Thyroid gland (tissue), 4 donors: ENCODE data around the gene ARL4C. TPM values are rescaled to one million over a fixed set of nuclear protein-coding genes. Genes with fewer than 3 reads are reported as not detected.
"Not testable (repeated sequence)": the region's sequence is repeated elsewhere in the genome, so short reads cannot be mapped to it uniquely, and the experiment has no call there.

Experiments
- DNase-seq, 2 donors: peaks; one replicate each; pipeline ENCODE4 v3.0.0-alpha.2; 2019
- H3K27ac ChIP-seq, 3 donors: fragments of 200-600 bp; sonication (generic); 1 replicate in 2 of 3; 2 replicates in 1 of 3; pipeline ENCODE4 v1.5.1; 2016 to 2019; ENCODE audit warnings: mild to moderate bottlenecking in 1 of 3, moderate library complexity in 1 of 3
- H3K27me3 ChIP-seq: fragments of 200-600 bp; sonication (generic); one replicate; pipeline ENCODE4 v1.5.1; 2019
- H3K36me3 ChIP-seq, 2 donors: fragments of 200-600 bp; sonication (generic); one replicate each; pipeline ENCODE4 v1.5.1; 2016 to 2019
- H3K4me1 ChIP-seq, 2 donors: fragments of 200-600 bp; sonication (generic); one replicate each; pipeline ENCODE4 v1.5.1; 2017 to 2019
- H3K4me3 ChIP-seq, 3 donors: fragments of 200-600 bp; sonication (generic); replicated peaks in 1 of 3; 1 replicate in 2 of 3; 2 replicates in 1 of 3; pipeline ENCODE4 v1.5.1; 2016; ENCODE audit warnings: mild to moderate bottlenecking in 1 of 3
- H3K9me3 ChIP-seq: fragments of 200-600 bp; sonication (generic); one replicate; pipeline ENCODE4 v1.5.1; 2017
- CTCF ChIP-seq, 6 experiments: fragments of 200-600 bp in 3 of 6; fragments of 450-650 bp in 3 of 6; sonication (generic) in 3 of 6; IDR thresholded peaks; one replicate each; pipeline ENCODE4 v1.5.1; 2016 to 2019; ENCODE audit warnings: antibody characterized with exemption in 6 of 6, mild to moderate bottlenecking in 2 of 6, inconsistent platforms in 1 of 6, moderate library complexity in 1 of 6
- POLR2A ChIP-seq, 2 donors: fragments of 450-650 bp; IDR thresholded peaks; one replicate each; pipeline ENCODE4 v1.6.1; 2017; ENCODE audit warnings: antibody characterized with exemption in 2 of 2, mild to moderate bottlenecking in 2 of 2, moderate library complexity in 1 of 2
- WGBS, 2 donors: methylation state at CpG; one replicate each; pipeline ENCODE4 v1.1.5; 2017; 5-methylcytosine and 5-hydroxymethylcytosine counted together
- intact Hi-C: fragments of 100-400 bp; cut with DNase I; formaldehyde crosslinking; loops from one replicate; pipeline ENCODE4 v1.15.1; 2023
- total RNA-seq, 4 donors: library from RNA; depleted of rRNA; stranded (reverse); fragments of >200 nt; gene quantifications; one replicate each; pipeline ENCODE4 v1.2.3, GENCODE V29; 2016

Gene ARL4C
- total RNA-seq, 4 donors from 2014 or later, result 1.5 to 6.3 (median 3.8) TPM

- H3K4me3 ChIP-seq, result no peak overlapping the region
- no peaks in the 10 kb centered on the region for H3K36me3 ChIP-seq
- no peaks in the 10 kb centered on the region for H3K27me3 ChIP-seq
- no peak for DNase-seq
- no peak overlapping the region for H3K27ac ChIP-seq
- no peaks in the 10 kb centered on the region for H3K9me3 ChIP-seq
- TF ChIP-seq CTCF (IDR thresholded peaks at IDR 0.05) (no peak), POLR2A (IDR thresholded peaks at IDR 0.05) (no peak)
- WGBS, 2 donors, result 64 to 83% methylated on average over 6 of the region's 6 CpGs
- no peaks in the 10 kb centered on the region for H3K4me1 ChIP-seq
- intact Hi-C loops, result no loop called here
These were observed 37.4 kb downstream of the ARL4C start for GRCh38 chr2:234459401-234460009.

GRCh38 chr2:234458466-234458865, 38.4 kb downstream of the ARL4C start:
- Histone ChIP-seq H3K27me3 (no peaks in the 10 kb centered on the region), H3K27ac (no peak overlapping the region), H3K4me1 (no peaks in the 10 kb centered on the region), H3K4me3 (no peak overlapping the region), H3K36me3 (no peaks in the 10 kb centered on the region), H3K9me3 (no peaks in the 10 kb centered on the region)
- TF ChIP-seq CTCF (IDR thresholded peaks at IDR 0.05) (no peak), POLR2A (IDR thresholded peaks at IDR 0.05) (no peak)
- DNase-seq, result no peak
- 63 to 71% methylated on average over 3 to 4 of the region's 4 CpGs for WGBS, 2 donors
- intact Hi-C loops, result no loop called here

GRCh38 chr2:234457421-234457820, 39.5 kb downstream of the ARL4C start:
- Histone ChIP-seq H3K27ac (no peak overlapping the region), H3K4me3 (no peak overlapping the region), H3K4me1 (peaks cover 0 to 3% of the 10 kb centered on the region in 2 donors), H3K36me3 (no peaks in the 10 kb centered on the region), H3K27me3 (no peaks in the 10 kb centered on the region), H3K9me3 (no peaks in the 10 kb centered on the region)
- intact Hi-C loops, result no loop called here
- WGBS, 2 donors, result 81 to 83% methylated on average over 2 of the region's 2 CpGs
- TF ChIP-seq CTCF (IDR thresholded peaks at IDR 0.05) (no peak), POLR2A (IDR thresholded peaks at IDR 0.05) (no peak)
- DNase-seq, result no peak

GRCh38 chr2:234455246-234455645, 41.6 kb downstream of the ARL4C start:
- H3K9me3 ChIP-seq, H3K27ac ChIP-seq, DNase-seq, H3K36me3 ChIP-seq, H3K27me3 ChIP-seq, H3K4me3 ChIP-seq, intact Hi-C loops, H3K4me1 ChIP-seq: not testable (repeated sequence)
- 95 to 96% methylated on average over 7 of the region's 7 CpGs for WGBS, 2 donors

- no peaks in the 10 kb centered on the region for H3K9me3 ChIP-seq
- intact Hi-C loops, result no loop called here
- TF ChIP-seq POLR2A (IDR thresholded peaks at IDR 0.05) (no peak), CTCF (IDR thresholded peaks at IDR 0.05) (no peak)
- no peak overlapping the region for H3K4me3 ChIP-seq
- no peak overlapping the region for H3K27ac ChIP-seq
- peaks cover 0 to 3% of the 10 kb centered on the region in 2 donors for H3K4me1 ChIP-seq
- H3K36me3 ChIP-seq, result no peaks in the 10 kb centered on the region
- DNase-seq, result no peak
- H3K27me3 ChIP-seq, result no peaks in the 10 kb centered on the region
- 85 to 86% methylated on average over 4 of the region's 4 CpGs for WGBS, 2 donors
These were observed 42.4 kb downstream of the ARL4C start for GRCh38 chr2:234454433-234454832.
